Right renal pelvis (tissue), 4 donors: Measurements from ENCODE around the gene CATSPER4. TPM values are rescaled to one million over a fixed set of nuclear protein-coding genes. Genes with fewer than 3 reads are reported as not detected.
A peak's percentile ranks its signal among the peaks of the same experiment; 100 is the strongest.

Source experiments
- DNase-seq, 4 donors: peaks; one replicate each; pipeline ENCODE4 v3.0.0-alpha.2; 2013; ENCODE audit warnings: low read depth in 4 of 4, low spot score in 3 of 4, missing footprints in 1 of 4
- polyA plus RNA-seq, 4 donors: library from polyadenylated mRNA; unstranded; fragments of 120-200 nt; gene quantifications; one replicate each; pipeline ENCODE4 v1.2.1, GENCODE V29; 2013; ENCODE audit not compliant: insufficient read length in 4 of 4

CATSPER4 gene
- polyA plus RNA-seq = under 1 TPM in 1 of 4 donors, not detected in 3; 0.08 TPM

GRCh38 chr1:26190373-26190987, at the start of gene CATSPER4:
CATSPER4 (plus strand) TSS chr1:26190602; CDS start chr1:26190628, 26 bp downstream.
- DNase-seq = no peak

GRCh38 chr1:26142159-26142558, 48.2 kb upstream of the CATSPER4 start:
- no peak for DNase-seq

GRCh38 chr1:26145041-26145959, 45.1 kb upstream of the CATSPER4 start:
- DNase-seq = peak in 2 of 4 donors; percentile 66 to 76

GRCh38 chr1:26145960-26146294, 44.5 kb upstream of the CATSPER4 start:
- no peak for DNase-seq

- DNase-seq = no peak
Measured at GRCh38 chr1:26148887-26149286, 41.5 kb upstream of the CATSPER4 start.

GRCh38 chr1:26153966-26154532, 36.4 kb upstream of the CATSPER4 start:
- DNase-seq = no peak

DNA sequence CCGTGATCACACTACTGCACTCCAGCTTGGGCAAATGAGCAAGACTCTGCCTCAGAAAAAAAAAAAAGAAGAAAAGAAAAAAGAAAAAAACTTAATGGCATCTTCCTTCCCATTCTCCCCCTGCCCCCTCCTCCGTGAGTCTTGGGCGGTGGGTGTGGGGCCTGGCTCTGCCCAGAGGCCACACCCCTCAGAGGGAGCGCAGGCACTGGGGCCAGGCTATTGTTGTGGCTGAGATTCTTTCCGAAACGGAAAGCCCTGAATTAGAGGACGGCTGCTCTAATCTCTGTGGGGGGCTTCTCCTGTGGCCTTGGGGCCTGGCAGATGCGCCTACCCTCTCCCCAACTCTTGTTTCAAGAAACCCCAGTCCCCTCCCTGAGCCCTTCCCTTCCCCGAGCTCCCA, 35.7 kb upstream of the CATSPER4 start:
- no peak for DNase-seq

DNA sequence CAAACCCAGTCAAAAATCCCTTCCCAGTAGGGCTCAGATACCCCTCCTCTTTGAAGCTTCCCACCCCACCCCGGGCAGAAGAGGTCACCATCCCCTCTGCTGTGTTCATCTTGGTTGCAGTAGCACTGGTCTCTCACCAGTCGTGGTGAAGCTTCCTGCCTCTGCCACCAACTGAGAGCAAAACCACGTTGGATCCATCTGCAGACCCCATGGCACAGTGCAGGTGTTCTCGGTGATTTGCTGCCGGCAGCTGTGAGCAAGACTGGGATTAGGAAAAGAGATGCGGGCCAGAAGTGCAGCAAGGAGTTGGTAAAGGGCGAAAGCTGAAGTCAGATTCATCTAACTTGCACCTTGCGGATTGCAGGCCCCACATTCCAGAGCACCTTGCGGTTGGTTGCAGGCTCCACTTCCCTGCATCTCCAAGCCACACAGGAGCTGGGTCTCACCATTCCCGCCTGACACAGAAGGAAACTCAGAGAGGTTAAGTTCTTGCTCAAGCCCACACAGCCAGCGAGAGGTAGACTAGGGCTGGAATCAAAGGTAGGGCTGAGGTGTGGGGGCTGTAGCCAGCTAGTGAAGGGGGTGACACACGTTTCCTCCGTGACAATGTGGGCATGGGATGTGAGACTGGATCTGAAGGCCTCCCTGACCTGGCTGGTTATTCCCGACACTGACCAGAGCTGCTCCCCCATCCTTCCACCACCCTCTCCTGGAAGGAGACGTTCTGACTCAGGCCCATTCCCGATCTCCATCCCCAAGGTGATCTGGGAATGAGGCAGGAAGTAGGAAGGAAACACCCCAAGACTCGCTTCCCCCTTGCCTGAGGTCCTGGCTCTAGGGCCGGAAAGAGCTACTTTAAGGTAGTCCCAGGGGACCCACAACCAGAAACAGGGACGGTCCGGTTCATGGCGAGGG, 34.8 kb upstream of the CATSPER4 start:
- DNase-seq = no peak

DNA sequence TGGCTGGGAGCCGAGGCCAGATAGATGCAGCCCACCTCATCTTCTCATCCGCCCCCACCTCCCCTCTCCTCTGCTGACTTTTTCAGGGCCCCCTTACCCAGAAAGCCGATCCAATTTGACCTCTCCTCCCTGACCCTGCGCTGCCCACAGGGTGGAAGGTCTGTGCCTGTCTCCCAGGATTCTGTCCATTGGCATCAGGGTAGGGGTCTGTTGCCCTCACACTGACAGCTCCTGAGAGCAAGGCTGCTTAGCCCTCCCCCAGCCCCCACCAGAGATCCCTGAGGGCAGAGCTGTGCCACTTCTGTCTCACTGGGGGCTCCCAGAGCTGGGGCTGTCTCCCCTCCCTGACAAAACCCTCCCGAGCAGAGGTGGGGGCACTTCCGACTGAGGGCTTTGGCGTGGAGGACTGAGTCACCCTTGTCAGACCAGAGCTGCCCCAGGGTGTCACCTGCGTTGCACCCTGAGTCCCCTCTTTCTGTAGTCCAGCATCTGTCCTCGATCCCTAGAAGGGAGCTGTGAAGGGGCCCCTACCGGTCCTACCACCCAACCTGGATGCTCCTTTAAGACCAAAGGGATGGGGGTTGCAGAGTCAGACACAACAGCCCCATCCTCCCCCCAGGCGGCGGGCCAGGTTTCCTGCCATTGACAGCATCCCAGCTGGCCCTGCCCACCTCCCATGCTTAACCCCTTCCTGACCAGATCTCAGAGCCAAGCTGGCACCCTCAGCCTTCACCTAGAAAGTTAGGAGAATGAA, 33.9 kb upstream of the CATSPER4 start:
- no peak for DNase-seq

GRCh38 chr1:26158271-26158907, 32.0 kb upstream of the CATSPER4 start:
- DNase-seq = no peak

DNA sequence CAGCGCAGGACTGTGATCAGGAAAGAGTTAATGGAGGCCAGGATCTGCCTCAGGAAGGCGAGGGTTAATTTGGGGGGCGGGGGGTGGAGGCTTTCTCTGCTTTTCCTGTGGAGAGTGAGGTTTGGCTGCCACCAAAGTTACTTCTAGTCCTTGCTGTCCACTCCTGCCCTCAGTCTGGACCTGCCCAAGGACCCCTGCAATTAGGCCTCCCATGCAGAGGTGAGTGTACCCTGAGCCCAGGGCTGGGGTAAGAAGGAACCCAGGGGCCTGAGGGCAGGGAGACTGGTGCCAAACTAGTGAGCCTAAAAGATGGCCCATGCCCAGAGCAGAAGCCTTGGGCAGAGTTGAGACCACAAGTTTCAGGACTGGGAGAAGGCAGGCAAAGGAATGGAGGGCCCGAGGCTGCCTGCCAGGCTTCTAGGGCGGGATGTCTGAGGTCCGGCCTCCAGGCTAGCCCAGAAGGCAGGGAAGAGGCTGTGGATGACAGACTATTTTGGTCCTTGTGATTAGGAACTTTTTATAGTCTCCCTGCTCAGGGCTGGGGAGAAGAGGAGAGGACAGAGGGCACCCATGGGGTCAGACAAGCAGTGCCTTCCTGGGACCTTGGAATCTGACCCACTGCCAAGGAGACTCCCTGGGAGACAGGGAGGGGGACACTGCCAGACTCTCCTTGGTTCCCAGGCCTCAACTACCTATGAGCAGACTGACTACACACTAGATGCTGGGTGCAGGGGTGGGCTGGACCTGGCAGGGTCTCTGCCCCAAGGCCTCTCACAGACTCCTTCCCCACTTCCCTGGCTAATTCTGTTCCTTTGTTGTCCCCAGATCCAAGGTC, 31.3 kb upstream of the CATSPER4 start, which contains the start of gene FAM110D:
FAM110D (plus strand) TSS at position 172 of the 835 bp plus-strand sequence. CDS start 2,213 bp downstream, outside the sequence.
- DNase-seq = no peak

- DNase-seq = no peak
Measured at GRCh38 chr1:26159743-26160039, 30.7 kb upstream of the CATSPER4 start.

DNA sequence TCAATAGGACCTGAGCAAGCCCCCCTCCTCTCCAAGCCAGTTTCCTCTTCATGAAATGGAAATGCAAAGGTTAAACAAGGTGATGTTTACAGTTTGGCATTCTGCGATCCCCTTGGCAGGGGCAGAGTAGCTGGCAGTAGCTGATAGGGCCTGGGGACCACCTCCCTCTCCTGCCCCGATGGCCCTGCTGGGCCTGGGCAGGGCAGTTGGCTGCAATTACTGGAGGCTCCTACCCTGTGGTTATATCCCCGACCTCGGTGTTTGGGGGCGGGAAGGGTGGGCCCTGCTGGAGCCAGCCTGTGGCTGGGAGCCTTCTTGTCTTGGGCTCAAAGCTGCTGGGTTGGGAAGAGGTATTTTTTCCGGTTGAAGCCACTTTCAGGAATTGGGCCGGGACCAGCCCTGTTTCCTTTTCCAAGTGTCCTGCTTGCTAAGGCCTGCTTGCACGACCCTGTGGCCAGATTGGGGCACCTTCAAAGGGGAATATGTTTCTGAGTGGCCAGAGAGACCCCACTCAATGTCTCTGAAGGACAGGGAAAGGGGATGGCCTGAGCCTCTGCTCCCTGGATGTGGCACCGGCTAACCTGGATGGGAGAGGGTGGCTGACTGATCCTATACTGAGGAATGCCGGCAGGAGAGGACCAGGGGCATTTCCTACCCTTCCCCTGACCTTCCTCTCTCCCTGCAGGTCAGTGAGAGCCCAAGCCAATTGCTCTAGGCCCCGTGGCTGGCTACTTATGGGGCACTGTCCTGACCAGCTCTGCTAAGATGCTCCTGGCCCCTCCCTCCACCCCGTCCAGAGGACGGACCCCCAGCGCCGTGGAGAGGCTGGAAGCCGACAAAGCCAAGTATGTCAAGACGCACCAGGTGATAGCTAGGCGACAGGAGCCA, 29.6 kb upstream of the CATSPER4 start:
- no peak for DNase-seq

GRCh38 chr1:26161415-26162219, 28.8 kb upstream of the CATSPER4 start:
- no peak for DNase-seq

DNA sequence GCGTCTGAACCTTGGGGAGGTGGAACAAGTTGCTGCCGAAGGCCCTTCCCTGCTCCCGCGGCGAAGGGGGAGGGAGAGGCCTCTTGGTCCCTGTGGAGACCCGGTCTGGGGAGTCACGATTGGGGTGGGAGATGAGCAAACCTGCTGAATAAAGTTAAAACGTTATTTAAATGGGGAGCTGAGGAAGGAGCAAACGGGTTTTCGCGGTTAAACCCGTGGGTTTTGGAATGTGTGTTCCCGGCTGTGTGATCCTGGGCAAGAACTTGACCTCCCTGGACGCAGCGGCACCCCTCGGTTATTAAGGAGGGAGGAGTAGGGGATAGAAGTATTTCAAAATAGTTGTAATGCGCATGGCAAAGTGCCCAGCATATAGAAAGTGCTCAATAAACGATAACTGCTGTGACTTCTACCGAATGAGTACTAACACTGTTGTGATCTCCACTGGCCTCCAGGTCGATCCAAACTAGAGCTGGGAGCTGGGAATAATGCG, 28.1 kb upstream of the CATSPER4 start:
- no peak for DNase-seq

DNA sequence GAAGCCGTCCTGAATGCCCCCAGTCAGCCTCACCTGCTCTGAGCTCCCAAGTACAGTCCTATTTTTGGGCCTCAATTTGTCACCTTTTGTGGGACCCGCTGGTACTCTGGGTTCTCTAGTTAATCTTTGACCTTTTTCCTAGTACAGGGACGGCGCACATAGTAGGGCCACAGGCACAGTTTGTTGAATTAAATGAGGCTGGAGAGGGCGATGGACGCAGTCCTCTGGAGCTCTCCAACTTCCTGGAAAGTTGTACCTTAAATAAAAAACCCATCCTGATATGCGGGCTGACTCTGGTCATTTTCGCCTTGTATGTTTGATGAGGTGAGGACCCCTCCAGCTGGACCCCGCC, 26.7 kb upstream of the CATSPER4 start:
- DNase-seq = no peak
